ENCODE measurements around the gene TRA2B.

TRA2B gene

DNA sequence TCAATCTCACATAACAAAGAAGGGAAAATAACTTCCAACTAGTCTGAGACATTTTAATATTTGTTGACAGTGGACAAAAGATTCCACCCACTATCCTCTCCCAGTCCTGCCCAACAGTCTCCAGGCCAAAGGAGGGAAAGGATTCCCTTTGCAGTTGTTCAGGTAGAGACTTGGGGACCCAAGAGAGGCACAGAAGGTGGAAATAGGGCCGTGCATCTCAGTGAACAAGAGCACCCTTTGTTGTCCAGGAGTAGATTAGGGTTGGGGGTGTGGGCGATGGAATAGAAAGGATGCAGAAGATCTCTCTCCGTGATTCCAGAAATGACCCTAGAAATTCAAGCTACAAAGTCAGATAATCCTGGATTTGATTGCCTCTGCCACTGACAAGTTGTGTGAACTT lies 44.8 kb upstream of the TRA2B start:
- Histone ChIP-seq H3K27me3 (ENCODE audit: control insufficient read depth in 3 of 3, insufficient read depth in 3 of 3, low read depth in 1 of 3, low read length in 3 of 3) (peaks cover 0 to 40% (median 3%) of the 10 kb centered on the region in 3 experiments), H3K18ac (ENCODE audit: low read length) (no peak overlapping the region), H3K9ac (ENCODE audit: low read depth, low read length, poor library complexity) (no peak overlapping the region), H2AK5ac (ENCODE audit: low read depth, low read length) (no peak overlapping the region), H2BK12ac (ENCODE audit: low read length) (no peak overlapping the region), H3K4ac (ENCODE audit: low read length) (no peak overlapping the region), H2BK15ac (ENCODE audit: low read length) (no peak overlapping the region), H3K4me2 (ENCODE audit: insufficient read depth, low read length, poor library complexity, severe bottlenecking) (no peak overlapping the region), H3K4me3 (ENCODE audit: low read length in 2 of 2) (no peak overlapping the region), H4K91ac (ENCODE audit: low read depth, low read length, poor library complexity) (no peak overlapping the region), H3K27ac (replicated peaks; ENCODE audit: low read length) (no peak overlapping the region), H3K23ac (ENCODE audit: low read depth, low read length, poor library complexity) (no peak overlapping the region), H3K79me1 (ENCODE audit: low read depth, low read length) (no peaks in the 10 kb centered on the region), H2BK5ac (ENCODE audit: low read length) (no peak overlapping the region), H3K4me1 (ENCODE audit: control insufficient read depth in 2 of 2, insufficient read depth in 1 of 2, low read depth in 1 of 2, low read length in 2 of 2) (peaks cover 0 to 6% of the 10 kb centered on the region in 2 donors), H4K8ac (ENCODE audit: low read depth, low read length) (no peak overlapping the region), H3K9me3 (replicated peaks in 1 of 2; ENCODE audit: control insufficient read depth in 2 of 2, insufficient read depth in 1 of 2, low read depth in 1 of 2, low read length in 2 of 2) (no peaks in the 10 kb centered on the region), H2AFZ (ENCODE audit: low read length) (no peak overlapping the region), H2BK120ac (ENCODE audit: low read depth, low read length) (no peak overlapping the region), H3K14ac (ENCODE audit: low read length) (no peak overlapping the region), H3K36me3 (replicated peaks in 1 of 2; ENCODE audit: control insufficient read depth in 2 of 2, insufficient read depth in 2 of 2, low read length in 2 of 2) (no peaks in the 10 kb centered on the region)
- no peak for DNase-seq (ENCODE audit: low spot score)
- WGBS, 2 donors (ENCODE audit: extremely low coverage in 2 of 2, insufficient read length in 2 of 2, insufficient replicate concordance in 1 of 2) = no CpG with 5 or more reads among the region's 3 CpGs

GRCh38 chr3:185981621-185982020 lies 43.8 kb upstream of the TRA2B start:
- Histone ChIP-seq H3K4me3 (ENCODE audit: low read length in 2 of 2) (no peak overlapping the region), H2BK15ac (ENCODE audit: low read length) (no peak overlapping the region), H3K27me3 (ENCODE audit: control insufficient read depth in 3 of 3, insufficient read depth in 3 of 3, low read depth in 1 of 3, low read length in 3 of 3) (peaks cover 0 to 40% (median 3%) of the 10 kb centered on the region in 3 experiments), H3K14ac (ENCODE audit: low read length) (no peak overlapping the region), H4K91ac (ENCODE audit: low read depth, low read length, poor library complexity) (no peak overlapping the region), H3K27ac (replicated peaks; ENCODE audit: low read length) (no peak overlapping the region), H3K9ac (ENCODE audit: low read depth, low read length, poor library complexity) (no peak overlapping the region), H2BK12ac (ENCODE audit: low read length) (no peak overlapping the region), H2AK5ac (ENCODE audit: low read depth, low read length) (no peak overlapping the region), H3K4ac (ENCODE audit: low read length) (no peak overlapping the region), H3K23ac (ENCODE audit: low read depth, low read length, poor library complexity) (no peak overlapping the region), H2BK5ac (ENCODE audit: low read length) (no peak overlapping the region), H3K36me3 (replicated peaks in 1 of 2; ENCODE audit: control insufficient read depth in 2 of 2, insufficient read depth in 2 of 2, low read length in 2 of 2) (no peaks in the 10 kb centered on the region), H4K8ac (ENCODE audit: low read depth, low read length) (no peak overlapping the region), H3K4me1 (ENCODE audit: control insufficient read depth in 2 of 2, insufficient read depth in 1 of 2, low read depth in 1 of 2, low read length in 2 of 2) (peaks cover 0 to 6% of the 10 kb centered on the region in 2 donors), H3K9me3 (replicated peaks in 1 of 2; ENCODE audit: control insufficient read depth in 2 of 2, insufficient read depth in 1 of 2, low read depth in 1 of 2, low read length in 2 of 2) (no peaks in the 10 kb centered on the region), H2BK120ac (ENCODE audit: low read depth, low read length) (no peak overlapping the region), H3K79me1 (ENCODE audit: low read depth, low read length) (no peaks in the 10 kb centered on the region), H3K4me2 (ENCODE audit: insufficient read depth, low read length, poor library complexity, severe bottlenecking) (no peak overlapping the region), H2AFZ (ENCODE audit: low read length) (no peak overlapping the region), H3K18ac (ENCODE audit: low read length) (no peak overlapping the region)
- no peak for DNase-seq (ENCODE audit: low spot score)
- no CpG with 5 or more reads among the region's 3 CpGs for WGBS, 2 donors (ENCODE audit: extremely low coverage in 2 of 2, insufficient read length in 2 of 2, insufficient replicate concordance in 1 of 2)

DNA sequence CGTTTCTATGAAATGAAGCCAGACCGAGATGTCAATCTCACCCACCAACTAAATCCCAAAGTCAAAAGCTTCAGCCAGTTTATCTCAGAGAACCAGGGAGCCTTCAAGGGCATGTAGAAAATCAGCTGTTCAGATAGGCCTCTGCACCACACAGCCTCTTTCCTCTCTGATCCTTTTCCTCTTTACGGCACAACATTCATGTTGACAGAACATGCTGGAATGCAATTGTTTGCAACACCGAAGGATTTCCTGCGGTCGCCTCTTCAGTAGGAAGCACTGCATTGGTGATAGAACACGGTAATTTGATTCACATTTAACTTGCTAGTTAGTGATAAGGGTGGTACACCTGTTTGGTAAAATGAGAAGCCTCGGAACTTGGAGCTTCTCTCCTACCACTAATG lies 41.9 kb upstream of the TRA2B start:
- H2AFZ ChIP-seq (ENCODE audit: low read length) = no peak overlapping the region
- no peak overlapping the region for H2AK5ac ChIP-seq (ENCODE audit: low read depth, low read length)
- no peak overlapping the region for H3K23ac ChIP-seq (ENCODE audit: low read depth, low read length, poor library complexity)
- no peak overlapping the region for H3K27ac ChIP-seq (replicated peaks; ENCODE audit: low read length)
- WGBS, 2 donors (ENCODE audit: extremely low coverage in 2 of 2, insufficient read length in 2 of 2, insufficient replicate concordance in 1 of 2) = no CpG with 5 or more reads among the region's 8 CpGs
- H2BK5ac ChIP-seq (ENCODE audit: low read length) = no peak overlapping the region
- no peak overlapping the region for H2BK12ac ChIP-seq (ENCODE audit: low read length)
- no peak overlapping the region for H2BK15ac ChIP-seq (ENCODE audit: low read length)
- H3K9ac ChIP-seq (ENCODE audit: low read depth, low read length, poor library complexity) = peak overlapping the region; percentile 10
- no peak overlapping the region for H4K91ac ChIP-seq (ENCODE audit: low read depth, low read length, poor library complexity)
- H2BK120ac ChIP-seq (ENCODE audit: low read depth, low read length) = no peak overlapping the region
- no peak for DNase-seq (ENCODE audit: low spot score)
- peaks cover 0 to 6% of the 10 kb centered on the region in 2 donors for H3K4me1 ChIP-seq (ENCODE audit: control insufficient read depth in 2 of 2, insufficient read depth in 1 of 2, low read depth in 1 of 2, low read length in 2 of 2)
- H3K4ac ChIP-seq (ENCODE audit: low read length) = no peak overlapping the region
- H3K79me1 ChIP-seq (ENCODE audit: low read depth, low read length) = no peaks in the 10 kb centered on the region
- H3K18ac ChIP-seq (ENCODE audit: low read length) = no peak overlapping the region
- no peak overlapping the region for H4K8ac ChIP-seq (ENCODE audit: low read depth, low read length)
- H3K27me3 ChIP-seq (ENCODE audit: control insufficient read depth in 3 of 3, insufficient read depth in 3 of 3, low read depth in 1 of 3, low read length in 3 of 3) = peaks cover 0 to 46% (median 3%) of the 10 kb centered on the region in 3 experiments
- H3K36me3 ChIP-seq (replicated peaks in 1 of 2; ENCODE audit: control insufficient read depth in 2 of 2, insufficient read depth in 2 of 2, low read length in 2 of 2) = no peaks in the 10 kb centered on the region
- H3K4me3 ChIP-seq (ENCODE audit: low read length in 2 of 2) = no peak overlapping the region
- no peak overlapping the region for H3K4me2 ChIP-seq (ENCODE audit: insufficient read depth, low read length, poor library complexity, severe bottlenecking)
- no peak overlapping the region for H3K14ac ChIP-seq (ENCODE audit: low read length)
- H3K9me3 ChIP-seq (replicated peaks in 1 of 2; ENCODE audit: control insufficient read depth in 2 of 2, insufficient read depth in 1 of 2, low read depth in 1 of 2, low read length in 2 of 2) = no peaks in the 10 kb centered on the region

- Histone ChIP-seq H2BK12ac (ENCODE audit: low read length) (no peak overlapping the region), H3K4me1 (ENCODE audit: control insufficient read depth in 2 of 2, insufficient read depth in 1 of 2, low read depth in 1 of 2, low read length in 2 of 2) (no peaks in the 10 kb centered on the region), H3K36me3 (replicated peaks in 1 of 2; ENCODE audit: control insufficient read depth in 2 of 2, insufficient read depth in 2 of 2, low read length in 2 of 2) (no peaks in the 10 kb centered on the region), H3K4me2 (ENCODE audit: insufficient read depth, low read length, poor library complexity, severe bottlenecking) (no peak overlapping the region), H4K8ac (ENCODE audit: low read depth, low read length) (no peak overlapping the region), H3K27me3 (ENCODE audit: control insufficient read depth in 3 of 3, insufficient read depth in 3 of 3, low read depth in 1 of 3, low read length in 3 of 3) (peaks cover 0 to 40% (median 3%) of the 10 kb centered on the region in 3 experiments), H3K23ac (ENCODE audit: low read depth, low read length, poor library complexity) (no peak overlapping the region), H2BK15ac (ENCODE audit: low read length) (no peak overlapping the region), H3K79me1 (ENCODE audit: low read depth, low read length) (no peaks in the 10 kb centered on the region), H3K18ac (ENCODE audit: low read length) (no peak overlapping the region), H3K14ac (ENCODE audit: low read length) (no peak overlapping the region), H3K27ac (replicated peaks; ENCODE audit: low read length) (no peak overlapping the region), H3K4ac (ENCODE audit: low read length) (no peak overlapping the region), H2BK5ac (ENCODE audit: low read length) (no peak overlapping the region), H2AFZ (ENCODE audit: low read length) (no peak overlapping the region), H2BK120ac (ENCODE audit: low read depth, low read length) (no peak overlapping the region), H3K9me3 (replicated peaks in 1 of 2; ENCODE audit: control insufficient read depth in 2 of 2, insufficient read depth in 1 of 2, low read depth in 1 of 2, low read length in 2 of 2) (no peaks in the 10 kb centered on the region), H2AK5ac (ENCODE audit: low read depth, low read length) (no peak overlapping the region), H3K4me3 (ENCODE audit: low read length in 2 of 2) (no peak overlapping the region), H3K9ac (ENCODE audit: low read depth, low read length, poor library complexity) (no peak overlapping the region), H4K91ac (ENCODE audit: low read depth, low read length, poor library complexity) (no peak overlapping the region)
- DNase-seq (ENCODE audit: low spot score) = no peak
- no CpG with 5 or more reads among the region's 5 CpGs for WGBS, 2 donors (ENCODE audit: extremely low coverage in 2 of 2, insufficient read length in 2 of 2, insufficient replicate concordance in 1 of 2)
Measured at GRCh38 chr3:185978516-185978915, 40.7 kb upstream of the TRA2B start.

Data from neuronal stem cell (in vitro differentiated cells).